GM18873 (cell line): ENCODE data around the gene PPP1R9B.

Experiments
- ATAC-seq: cut with Tn5 transposase; IDR thresholded peaks from one replicate; pipeline ENCODE4 v1.9.1; 2021; ENCODE audit warnings: mild to moderate bottlenecking, moderate library complexity, moderate number of reproducible peaks; ENCODE audit not compliant: unreplicated experiment, low FRiP score

PPP1R9B gene

DNA sequence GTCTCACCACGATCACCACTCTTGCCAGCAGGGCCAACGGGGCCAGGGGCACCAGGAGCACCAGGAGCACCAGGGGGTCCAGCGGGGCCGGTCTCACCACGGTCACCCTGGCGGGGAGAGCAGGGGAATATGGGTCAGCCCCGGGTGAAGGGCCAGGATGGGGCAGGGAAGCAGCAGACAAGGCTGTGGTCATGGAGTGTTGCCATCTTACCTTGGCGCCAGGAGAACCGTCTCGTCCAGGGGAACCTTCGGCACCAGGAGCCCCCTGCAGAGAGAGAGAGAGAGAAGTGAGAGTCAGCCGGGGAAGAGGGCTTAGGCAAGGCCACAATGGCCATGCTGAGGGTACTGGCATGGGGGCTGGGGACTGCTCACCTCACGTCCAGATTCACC, 38.0 kb upstream of the PPP1R9B start:
- no peak for ATAC-seq

- no peak for ATAC-seq
Observed at GRCh38 chr17:50187751-50188530, 37.5 kb upstream of the PPP1R9B start.

DNA sequence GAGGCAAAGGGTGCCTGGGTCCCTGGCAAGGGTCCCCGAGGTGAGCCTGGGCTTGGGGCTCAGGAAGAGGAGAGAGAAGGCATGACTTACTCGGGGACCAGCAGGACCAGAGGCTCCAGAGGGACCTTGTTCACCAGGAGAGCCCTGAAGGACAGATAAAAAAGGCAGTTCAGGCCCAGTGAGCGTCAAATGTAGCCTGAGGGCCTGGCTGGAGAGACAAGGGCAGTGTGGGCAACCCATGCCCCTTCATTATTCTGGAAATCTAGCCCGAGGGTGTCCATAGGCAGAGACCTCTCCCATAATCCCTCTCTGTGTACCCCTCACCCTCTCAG, 36.9 kb upstream of the PPP1R9B start:
- no peak for ATAC-seq

DNA sequence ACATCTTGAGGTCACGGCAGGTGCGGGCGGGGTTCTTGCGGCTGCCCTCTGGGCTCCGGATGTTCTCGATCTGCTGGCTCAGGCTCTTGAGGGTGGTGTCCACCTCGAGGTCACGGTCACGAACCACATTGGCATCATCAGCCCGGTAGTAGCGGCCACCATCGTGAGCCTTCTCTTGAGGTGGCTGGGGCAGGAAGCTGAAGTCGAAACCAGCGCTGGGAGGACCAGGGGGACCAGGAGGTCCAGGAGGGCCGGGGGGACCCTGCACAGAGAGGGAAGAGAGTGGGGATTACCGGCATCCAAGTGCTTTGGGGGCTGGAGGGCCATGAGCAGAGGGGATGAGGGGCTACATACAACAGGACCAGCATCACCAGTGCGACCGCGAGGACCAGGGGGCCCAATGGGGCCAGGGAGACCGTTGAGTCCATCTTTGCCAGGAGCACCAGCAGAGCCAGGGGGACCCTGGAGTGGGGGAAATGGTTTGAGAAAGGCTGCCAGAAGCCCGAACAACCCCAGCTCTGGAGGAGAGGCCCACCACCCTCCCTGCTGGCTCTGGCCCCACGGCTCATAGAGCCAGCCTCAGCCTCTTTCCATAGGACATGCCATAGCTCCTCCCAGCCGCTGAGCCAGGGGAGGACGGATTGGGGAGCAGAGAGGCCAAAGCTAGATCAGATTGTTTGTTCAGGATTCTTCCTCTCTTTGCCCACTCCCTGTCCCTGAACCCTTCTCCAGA, 36.4 kb upstream of the PPP1R9B start:
- no peak for ATAC-seq

DNA sequence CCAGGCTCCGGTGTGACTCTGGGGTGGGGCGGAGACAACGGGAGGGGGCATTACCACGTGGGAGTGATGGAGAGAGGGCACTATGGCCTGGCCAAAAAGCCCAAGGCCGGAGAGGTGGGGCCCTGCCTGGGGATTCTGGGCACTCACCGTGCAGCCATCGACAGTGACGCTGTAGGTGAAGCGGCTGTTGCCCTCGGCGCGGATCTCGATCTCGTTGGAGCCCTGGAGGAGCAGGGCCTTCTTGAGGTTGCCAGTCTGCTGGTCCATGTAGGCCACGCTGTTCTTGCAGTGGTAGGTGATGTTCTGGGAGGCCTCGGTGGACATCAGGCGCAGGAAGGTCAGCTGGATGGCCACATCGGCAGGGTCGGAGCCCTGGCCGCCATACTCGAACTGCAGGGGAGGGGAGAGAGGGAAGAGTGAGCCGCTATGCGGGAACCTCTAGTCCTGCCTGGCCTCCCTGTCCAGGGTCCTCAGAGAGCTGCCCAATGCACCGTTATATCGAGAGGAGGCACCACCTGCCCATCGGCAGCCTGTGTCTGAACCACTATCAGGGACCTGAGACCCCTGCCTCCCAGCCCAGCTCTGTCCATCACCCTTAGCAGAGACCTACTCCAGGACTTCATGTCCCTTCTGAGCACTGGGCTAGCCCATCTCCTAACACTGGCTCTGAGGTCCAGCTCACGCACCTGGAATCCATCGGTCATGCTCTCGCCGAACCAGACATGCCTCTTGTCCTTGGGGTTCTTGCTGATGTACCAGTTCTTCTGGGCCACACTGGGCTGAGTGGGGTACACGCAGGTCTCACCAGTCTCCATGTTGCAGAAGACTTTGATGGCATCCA, 35.4 kb upstream of the PPP1R9B start:
- no peak for ATAC-seq

- ATAC-seq, result no peak
Observed at GRCh38 chr17:50184611-50185398, 34.3 kb upstream of the PPP1R9B start.

GRCh38 chr17:50184064-50184463, 33.6 kb upstream of the PPP1R9B start:
- ATAC-seq, result no peak

DNA sequence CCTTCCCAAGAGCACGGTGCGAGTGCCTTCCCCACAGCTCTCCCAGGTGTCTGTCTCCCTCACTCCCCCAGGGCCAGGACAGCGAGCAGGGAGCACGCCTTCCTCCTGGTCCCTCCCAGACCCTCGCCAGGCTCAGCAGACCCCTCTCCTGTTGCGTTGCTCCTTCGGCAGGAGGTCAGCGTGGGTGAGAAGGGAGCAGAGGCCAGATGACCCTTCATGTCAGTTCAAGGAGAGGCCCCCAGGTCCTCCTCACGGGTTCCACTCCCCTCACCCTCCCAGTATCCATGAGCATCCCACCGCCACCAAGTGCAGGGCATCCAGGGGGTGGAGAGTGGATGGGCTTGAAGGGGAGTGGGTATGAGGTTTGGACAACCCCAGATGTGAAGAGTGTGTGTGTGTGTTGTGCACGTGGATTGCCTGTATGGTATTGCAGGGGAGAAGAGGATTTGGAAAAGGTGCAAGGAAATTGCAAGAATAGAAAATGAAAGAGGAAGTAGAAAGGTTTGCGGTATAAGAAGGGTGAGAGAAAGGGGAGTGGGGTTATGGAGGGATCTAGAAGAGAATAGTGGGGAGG, 33.0 kb upstream of the PPP1R9B start:
- no peak for ATAC-seq

DNA sequence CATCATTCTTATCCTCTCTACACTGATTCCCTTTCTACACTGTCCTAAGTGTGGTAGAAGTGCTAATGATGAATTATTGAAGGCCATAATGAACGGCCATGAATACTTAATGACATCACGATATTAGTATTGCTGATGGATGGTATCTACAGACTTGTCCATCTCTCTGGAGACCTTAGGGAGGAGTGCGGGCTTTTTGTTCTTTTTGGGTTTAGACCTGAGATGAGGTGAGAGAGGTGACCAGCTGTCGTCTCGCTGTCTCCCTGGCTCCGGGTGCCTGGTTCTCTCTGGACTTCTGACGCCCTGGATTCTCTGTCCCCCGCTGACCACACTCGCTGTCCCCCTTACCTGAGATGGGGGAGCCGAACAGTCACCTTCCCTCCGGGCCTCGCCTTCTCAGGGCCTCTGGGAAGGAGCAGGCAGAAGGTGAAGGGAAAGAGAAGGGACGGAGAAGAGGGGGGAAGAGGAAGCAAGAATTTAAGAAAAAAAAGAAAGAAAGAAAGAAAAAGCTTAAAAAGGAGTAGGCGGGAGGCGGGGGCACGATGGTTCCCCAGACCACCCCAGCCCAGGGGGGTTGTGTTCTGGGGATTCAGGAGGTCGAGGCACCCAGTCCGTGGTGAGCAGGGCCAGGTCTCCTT, 32.4 kb upstream of the PPP1R9B start:
- ATAC-seq, result no peak

DNA sequence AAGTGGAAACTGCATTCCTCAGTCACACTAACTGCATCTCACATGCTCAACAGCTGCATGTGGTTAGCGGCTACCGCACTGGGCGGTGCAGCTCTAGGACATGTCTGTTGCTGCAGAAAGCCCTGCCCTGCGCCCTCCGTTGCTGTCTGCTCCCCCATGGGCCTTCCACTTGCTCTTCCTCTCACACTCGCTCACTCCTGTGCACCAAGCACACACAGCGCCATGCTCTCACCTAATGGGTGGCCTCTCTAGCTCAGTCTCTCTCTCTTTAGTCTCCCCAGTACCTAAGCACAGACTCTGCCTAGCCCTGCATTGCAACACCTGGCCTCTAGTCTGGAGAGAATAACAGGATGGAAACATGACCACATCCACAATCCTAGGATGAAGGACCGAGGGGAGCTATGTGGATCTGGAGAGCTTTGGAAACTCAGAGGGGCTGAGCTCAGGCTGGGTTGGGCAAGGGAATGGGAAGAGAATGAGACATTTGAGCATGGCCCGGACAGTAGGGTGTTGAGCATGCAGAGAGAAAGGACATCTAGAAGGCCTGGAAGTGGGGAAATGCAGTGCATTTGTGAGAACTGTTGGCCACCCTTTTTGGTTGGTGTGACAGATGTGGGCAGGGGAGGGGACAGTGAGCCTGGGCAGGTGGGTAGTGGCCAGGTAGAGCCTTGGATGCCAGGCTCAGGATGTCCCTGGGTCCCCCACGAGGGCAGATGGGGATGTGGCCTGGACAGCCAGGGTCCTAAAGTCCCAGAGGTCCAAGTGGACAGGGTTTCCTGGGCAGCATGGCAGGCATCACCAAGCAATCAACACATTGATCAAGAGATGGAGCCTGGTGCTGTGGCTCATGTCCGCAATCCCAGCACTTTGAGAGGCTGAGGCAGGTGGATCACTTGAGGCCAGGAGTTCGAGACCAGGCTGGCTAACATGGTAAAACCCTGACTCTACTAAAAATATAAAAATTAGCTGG, 31.4 kb upstream of the PPP1R9B start:
- no peak for ATAC-seq

DNA sequence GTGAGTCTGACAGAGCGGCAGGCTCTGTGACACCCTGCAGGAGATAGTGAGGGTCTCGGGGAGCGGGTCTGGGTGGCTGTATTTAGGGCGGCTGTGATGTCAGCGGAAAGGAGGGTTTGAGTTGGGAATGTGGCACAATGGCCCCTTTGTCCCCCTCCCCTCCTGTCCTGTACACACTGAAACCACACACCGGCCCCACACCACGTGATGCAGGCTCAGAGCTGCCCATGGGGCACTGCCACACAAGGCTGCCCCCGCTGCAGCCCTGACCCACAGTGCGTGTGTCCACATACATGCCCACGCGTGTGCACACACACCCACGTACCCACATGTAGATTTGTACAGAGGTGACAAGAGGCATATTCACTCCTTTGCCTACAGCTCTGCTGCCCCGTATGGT, 30.7 kb upstream of the PPP1R9B start:
- no peak for ATAC-seq

- no peak for ATAC-seq
Observed at GRCh38 chr17:50180620-50181019, 30.1 kb upstream of the PPP1R9B start.

DNA sequence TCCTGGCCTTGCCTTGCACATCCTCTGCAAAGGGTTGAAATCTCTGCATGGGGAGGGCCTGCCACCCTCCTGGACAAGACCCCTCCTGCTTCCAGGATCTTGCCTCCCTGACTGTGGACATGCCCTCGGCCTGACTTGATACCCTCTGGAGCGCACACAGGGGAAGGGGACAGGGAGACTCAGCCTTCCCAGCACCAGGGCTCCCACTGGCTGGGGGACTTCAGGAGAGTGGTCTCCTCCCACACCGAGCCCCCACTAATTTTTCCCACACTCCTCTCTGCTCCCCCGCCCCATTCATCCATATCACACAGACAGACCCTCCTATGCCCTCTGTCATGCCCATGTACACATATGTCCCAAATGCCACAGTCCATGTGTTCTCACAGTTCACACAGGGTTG, 29.6 kb upstream of the PPP1R9B start:
- ATAC-seq, result no peak

- ATAC-seq, result no peak
Observed at GRCh38 chr17:50177983-50178834, 27.7 kb upstream of the PPP1R9B start.

DNA sequence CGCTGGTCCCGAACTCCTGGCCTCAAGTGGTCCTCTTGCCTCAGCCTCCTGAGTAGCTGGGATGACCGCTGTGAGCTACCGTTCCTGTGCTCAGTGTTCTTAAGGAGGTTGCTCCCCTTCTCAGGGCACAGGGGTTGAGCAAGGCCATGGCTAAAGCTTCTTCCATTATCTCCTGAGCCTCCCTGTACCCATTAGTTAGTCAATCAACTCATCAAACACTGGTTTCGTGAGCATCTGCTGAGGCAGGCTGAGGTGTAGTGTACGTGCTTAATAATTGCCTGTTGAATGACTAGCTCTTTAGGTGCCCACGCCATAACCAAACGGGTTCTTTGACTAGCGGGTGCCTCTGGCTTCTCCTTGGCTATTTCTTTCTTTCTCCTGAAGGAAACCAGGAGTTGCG, 27.0 kb upstream of the PPP1R9B start:
- no peak for ATAC-seq

GRCh38 chr17:50176559-50177357, 26.3 kb upstream of the PPP1R9B start:
- ATAC-seq, result no peak
